Measurements from ENCODE around the gene GRM7. TPM values are rescaled to one million over a fixed set of nuclear protein-coding genes. Genes with fewer than 3 reads are reported as not detected.

The GRM7 gene
- total RNA-seq, 1 experiment from 2014 or later = 0.28 TPM

- no peak overlapping the region for H2BK20ac ChIP-seq (ENCODE audit: low read depth, low read length, poor library complexity, severe bottlenecking)
- H3K4me2 ChIP-seq (ENCODE audit: insufficient read depth, insufficient read length, low read length) = no peak overlapping the region
- H2BK5ac ChIP-seq (ENCODE audit: insufficient read length, low read length) = no peak overlapping the region
- H2BK15ac ChIP-seq (ENCODE audit: low read depth, low read length) = no peak overlapping the region
- H3K9ac ChIP-seq (ENCODE audit: extremely low read depth, insufficient read length, low read length) = no peak overlapping the region
- no peaks in the 10 kb centered on the region for H3K4me1 ChIP-seq (ENCODE audit: insufficient read depth, low read length)
- no peak overlapping the region for H2BK120ac ChIP-seq (ENCODE audit: low read depth, low read length, poor library complexity, severe bottlenecking)
- DNase-seq = no peak
- no peak overlapping the region for H3K23ac ChIP-seq (ENCODE audit: insufficient read length, low read depth, low read length)
- Mint-ChIP-seq H3K27me3 (ENCODE audit: low read depth) (no peaks in the 10 kb centered on the region), H3K9me3 (peaks cover 1 to 3% of the 10 kb centered on the region in 2 experiments; a peak in 3 of 5 replicates), H3K4me1 (no peaks in the 10 kb centered on the region), H3K4me3 (no peak overlapping the region), H3K27ac (no peak overlapping the region), H3K36me3 (ENCODE audit: insufficient read depth in 1 of 3, low read depth in 3 of 3) (peaks cover 0 to 2% (median 0%) of the 10 kb centered on the region in 3 experiments; a peak in 3 of 7 replicates)
- H2AFZ ChIP-seq (ENCODE audit: low read length) = no peak overlapping the region
- H3K18ac ChIP-seq (ENCODE audit: insufficient read length, low read depth, low read length) = no peak overlapping the region
- no peak overlapping the region for H4K8ac ChIP-seq (replicated peaks; ENCODE audit: insufficient read length, low read depth, low read length)
- no peak overlapping the region for H3K27ac ChIP-seq (ENCODE audit: insufficient read length, low read depth, low read length)
- no peak overlapping the region for H4K91ac ChIP-seq (ENCODE audit: insufficient read length, low read depth, low read length)
- H3K4ac ChIP-seq (ENCODE audit: low read depth, low read length) = no peak overlapping the region
- no peaks in the 10 kb centered on the region for H3K79me1 ChIP-seq (ENCODE audit: insufficient read depth, low read depth, low read length, poor library complexity, severe bottlenecking)
- TF ChIP-seq, protein P1, sequence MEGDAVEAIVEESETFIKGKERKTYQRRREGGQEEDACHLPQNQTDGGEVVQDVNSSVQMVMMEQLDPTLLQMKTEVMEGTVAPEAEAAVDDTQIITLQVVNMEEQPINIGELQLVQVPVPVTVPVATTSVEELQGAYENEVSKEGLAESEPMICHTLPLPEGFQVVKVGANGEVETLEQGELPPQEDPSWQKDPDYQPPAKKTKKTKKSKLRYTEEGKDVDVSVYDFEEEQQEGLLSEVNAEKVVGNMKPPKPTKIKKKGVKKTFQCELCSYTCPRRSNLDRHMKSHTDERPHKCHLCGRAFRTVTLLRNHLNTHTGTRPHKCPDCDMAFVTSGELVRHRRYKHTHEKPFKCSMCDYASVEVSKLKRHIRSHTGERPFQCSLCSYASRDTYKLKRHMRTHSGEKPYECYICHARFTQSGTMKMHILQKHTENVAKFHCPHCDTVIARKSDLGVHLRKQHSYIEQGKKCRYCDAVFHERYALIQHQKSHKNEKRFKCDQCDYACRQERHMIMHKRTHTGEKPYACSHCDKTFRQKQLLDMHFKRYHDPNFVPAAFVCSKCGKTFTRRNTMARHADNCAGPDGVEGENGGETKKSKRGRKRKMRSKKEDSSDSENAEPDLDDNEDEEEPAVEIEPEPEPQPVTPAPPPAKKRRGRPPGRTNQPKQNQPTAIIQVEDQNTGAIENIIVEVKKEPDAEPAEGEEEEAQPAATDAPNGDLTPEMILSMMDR (conservative IDR thresholded peaks at IDR 0.05) = no peak
- H3K56ac ChIP-seq (ENCODE audit: insufficient read length, low read depth, low read length) = no peak overlapping the region
- no peak overlapping the region for H2BK12ac ChIP-seq (ENCODE audit: insufficient read length, low read depth, low read length)
- H3K14ac ChIP-seq (ENCODE audit: insufficient read depth, low read length) = no peak overlapping the region
- H3K23me2 ChIP-seq (ENCODE audit: insufficient read length, low read depth, low read length, poor library complexity, severe bottlenecking) = no peaks in the 10 kb centered on the region
- H3K79me2 ChIP-seq (ENCODE audit: insufficient read depth, low read length) = no peaks in the 10 kb centered on the region
- no peaks in the 10 kb centered on the region for H3K27me3 ChIP-seq (ENCODE audit: insufficient read depth, low read length)
- no peak overlapping the region for H3T11ph ChIP-seq (ENCODE audit: low read length)
- no peaks in the 10 kb centered on the region for H4K20me1 ChIP-seq (ENCODE audit: control insufficient read depth, insufficient read depth, insufficient read length)
- WGBS (ENCODE audit: extremely low coverage, insufficient read length, low lambda C conversion rate) = no CpG with 5 or more reads among the region's 4 CpGs
- no peak overlapping the region for H2AK5ac ChIP-seq (ENCODE audit: insufficient read length, low read length)
- H3K9me3 ChIP-seq (ENCODE audit: control insufficient read depth, low read depth, low read length) = no peaks in the 10 kb centered on the region
- no peak overlapping the region for H4K5ac ChIP-seq (ENCODE audit: insufficient read length, low read depth, low read length)
These were observed 380.8 kb downstream of the GRM7 start for GRCh38 chr3:7241584-7242302.
